ENCODE results near the gene KCNK3. TPM values are rescaled to one million over a fixed set of nuclear protein-coding genes. Genes with fewer than 3 reads are reported as not detected.

KCNK3 gene
- total RNA-seq, 1 donor from 2014 or later, result not detected

DNA sequence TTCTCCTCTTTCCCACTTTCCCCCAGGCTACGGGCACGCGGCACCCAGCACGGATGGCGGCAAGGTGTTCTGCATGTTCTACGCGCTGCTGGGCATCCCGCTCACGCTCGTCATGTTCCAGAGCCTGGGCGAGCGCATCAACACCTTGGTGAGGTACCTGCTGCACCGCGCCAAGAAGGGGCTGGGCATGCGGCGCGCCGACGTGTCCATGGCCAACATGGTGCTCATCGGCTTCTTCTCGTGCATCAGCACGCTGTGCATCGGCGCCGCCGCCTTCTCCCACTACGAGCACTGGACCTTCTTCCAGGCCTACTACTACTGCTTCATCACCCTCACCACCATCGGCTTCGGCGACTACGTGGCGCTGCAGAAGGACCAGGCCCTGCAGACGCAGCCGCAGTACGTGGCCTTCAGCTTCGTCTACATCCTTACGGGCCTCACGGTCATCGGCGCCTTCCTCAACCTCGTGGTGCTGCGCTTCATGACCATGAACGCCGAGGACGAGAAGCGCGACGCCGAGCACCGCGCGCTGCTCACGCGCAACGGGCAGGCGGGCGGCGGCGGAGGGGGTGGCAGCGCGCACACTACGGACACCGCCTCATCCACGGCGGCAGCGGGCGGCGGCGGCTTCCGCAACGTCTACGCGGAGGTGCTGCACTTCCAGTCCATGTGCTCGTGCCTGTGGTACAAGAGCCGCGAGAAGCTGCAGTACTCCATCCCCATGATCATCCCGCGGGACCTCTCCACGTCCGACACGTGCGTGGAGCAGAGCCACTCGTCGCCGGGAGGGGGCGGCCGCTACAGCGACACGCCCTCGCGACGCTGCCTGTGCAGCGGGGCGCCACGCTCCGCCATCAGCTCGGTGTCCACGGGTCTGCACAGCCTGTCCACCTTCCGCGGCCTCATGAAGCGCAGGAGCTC lies 35.4 kb downstream of the KCNK3 start:
- no peak overlapping the region for H3K27ac Mint-ChIP-seq (ENCODE audit: unreplicated experiment)
- TF ChIP-seq, protein P1, sequence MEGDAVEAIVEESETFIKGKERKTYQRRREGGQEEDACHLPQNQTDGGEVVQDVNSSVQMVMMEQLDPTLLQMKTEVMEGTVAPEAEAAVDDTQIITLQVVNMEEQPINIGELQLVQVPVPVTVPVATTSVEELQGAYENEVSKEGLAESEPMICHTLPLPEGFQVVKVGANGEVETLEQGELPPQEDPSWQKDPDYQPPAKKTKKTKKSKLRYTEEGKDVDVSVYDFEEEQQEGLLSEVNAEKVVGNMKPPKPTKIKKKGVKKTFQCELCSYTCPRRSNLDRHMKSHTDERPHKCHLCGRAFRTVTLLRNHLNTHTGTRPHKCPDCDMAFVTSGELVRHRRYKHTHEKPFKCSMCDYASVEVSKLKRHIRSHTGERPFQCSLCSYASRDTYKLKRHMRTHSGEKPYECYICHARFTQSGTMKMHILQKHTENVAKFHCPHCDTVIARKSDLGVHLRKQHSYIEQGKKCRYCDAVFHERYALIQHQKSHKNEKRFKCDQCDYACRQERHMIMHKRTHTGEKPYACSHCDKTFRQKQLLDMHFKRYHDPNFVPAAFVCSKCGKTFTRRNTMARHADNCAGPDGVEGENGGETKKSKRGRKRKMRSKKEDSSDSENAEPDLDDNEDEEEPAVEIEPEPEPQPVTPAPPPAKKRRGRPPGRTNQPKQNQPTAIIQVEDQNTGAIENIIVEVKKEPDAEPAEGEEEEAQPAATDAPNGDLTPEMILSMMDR (IDR thresholded peaks at IDR 0.05; ENCODE audit: unreplicated experiment), result no peak
- H3K27me3 Mint-ChIP-seq (ENCODE audit: unreplicated experiment), result peaks cover 6% of the 10 kb centered on the region
- H3K4me3 Mint-ChIP-seq (ENCODE audit: unreplicated experiment), result no peak overlapping the region
- no peaks in the 10 kb centered on the region for H3K36me3 Mint-ChIP-seq (ENCODE audit: low read depth, unreplicated experiment)
- H3K4me1 Mint-ChIP-seq (ENCODE audit: unreplicated experiment), result peaks cover 2% of the 10 kb centered on the region
- no peak for DNase-seq (ENCODE audit: low spot score)
- H3K9me3 Mint-ChIP-seq (ENCODE audit: unreplicated experiment), result no peaks in the 10 kb centered on the region

DNA sequence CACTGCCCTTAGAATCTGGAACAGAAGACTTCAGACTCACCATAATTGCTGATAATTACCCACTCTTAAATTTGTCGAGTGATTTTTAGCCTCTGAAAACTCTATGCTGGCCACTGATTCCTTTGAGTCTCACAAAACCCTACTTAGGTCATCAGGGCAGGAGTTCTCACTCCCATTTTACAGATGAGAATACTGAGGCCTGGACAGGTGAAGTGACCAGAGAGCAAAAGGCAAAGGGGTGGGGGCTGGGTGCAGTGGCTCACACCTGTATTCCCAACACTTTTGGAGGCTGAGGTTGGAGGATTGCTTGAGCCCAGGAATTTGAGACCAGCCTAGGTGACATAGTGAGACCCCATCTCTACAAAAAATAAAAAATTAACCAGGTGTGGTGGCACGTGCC lies 36.8 kb downstream of the KCNK3 start:
- no peaks in the 10 kb centered on the region for H3K36me3 Mint-ChIP-seq (ENCODE audit: low read depth, unreplicated experiment)
- H3K27ac Mint-ChIP-seq (ENCODE audit: unreplicated experiment), result no peak overlapping the region
- no peaks in the 10 kb centered on the region for H3K9me3 Mint-ChIP-seq (ENCODE audit: unreplicated experiment)
- TF ChIP-seq, protein P1 (IDR thresholded peaks at IDR 0.05; ENCODE audit: unreplicated experiment), result no peak
- H3K27me3 Mint-ChIP-seq (ENCODE audit: unreplicated experiment), result peaks cover 9% of the 10 kb centered on the region
- no peak overlapping the region for H3K4me3 Mint-ChIP-seq (ENCODE audit: unreplicated experiment)
- DNase-seq (ENCODE audit: low spot score), result no peak
- H3K4me1 Mint-ChIP-seq (ENCODE audit: unreplicated experiment), result peaks cover under 1% of the 10 kb centered on the region

DNA sequence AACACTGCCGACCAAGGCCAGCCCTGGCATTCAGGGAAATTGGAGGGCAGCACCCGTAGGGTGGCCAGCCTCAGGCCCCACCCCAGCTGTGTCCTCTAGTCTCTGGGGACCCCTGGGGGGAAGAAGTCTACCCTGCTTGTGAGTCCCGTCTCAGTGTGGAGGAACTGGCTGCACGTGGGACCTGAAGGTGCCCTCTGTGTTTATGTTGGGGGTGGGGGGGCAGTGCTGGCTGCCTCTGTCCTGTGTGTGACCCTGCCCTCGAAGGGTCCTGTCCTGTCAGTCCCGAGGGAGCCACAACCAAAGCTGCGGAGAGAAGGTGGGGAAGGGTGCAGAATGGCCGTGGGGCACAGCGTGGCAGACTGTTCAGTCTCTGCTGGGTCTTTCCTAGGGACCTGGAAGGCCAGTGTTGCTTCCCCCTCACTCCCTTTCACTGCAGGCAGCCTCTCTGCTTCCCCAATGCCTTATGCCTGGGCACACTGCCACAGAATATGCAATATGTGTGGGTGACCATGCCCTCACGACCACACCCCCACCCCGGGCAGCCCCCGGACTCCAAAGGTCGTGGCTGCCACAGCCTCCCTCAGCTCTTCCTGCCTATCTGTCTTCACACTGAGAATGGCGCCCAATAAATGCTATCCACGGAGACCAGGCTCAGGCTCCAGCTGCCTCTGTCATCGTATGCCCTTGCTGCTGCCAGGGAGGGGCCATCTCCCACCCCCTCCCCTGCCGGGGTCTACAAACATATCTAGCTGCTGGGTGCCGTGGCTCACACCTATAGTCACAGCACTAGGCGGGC lies 38.2 kb downstream of the KCNK3 start:
- H3K4me3 Mint-ChIP-seq (ENCODE audit: unreplicated experiment), result no peak overlapping the region
- no peak overlapping the region for H3K27ac Mint-ChIP-seq (ENCODE audit: unreplicated experiment)
- no peak for DNase-seq (ENCODE audit: low spot score)
- H3K27me3 Mint-ChIP-seq (ENCODE audit: unreplicated experiment), result peaks cover 9% of the 10 kb centered on the region
- TF ChIP-seq, protein P1 (IDR thresholded peaks at IDR 0.05; ENCODE audit: unreplicated experiment), result no peak
- H3K36me3 Mint-ChIP-seq (ENCODE audit: low read depth, unreplicated experiment), result no peaks in the 10 kb centered on the region
- no peaks in the 10 kb centered on the region for H3K9me3 Mint-ChIP-seq (ENCODE audit: unreplicated experiment)
- H3K4me1 Mint-ChIP-seq (ENCODE audit: unreplicated experiment), result peaks cover 3% of the 10 kb centered on the region

DNA sequence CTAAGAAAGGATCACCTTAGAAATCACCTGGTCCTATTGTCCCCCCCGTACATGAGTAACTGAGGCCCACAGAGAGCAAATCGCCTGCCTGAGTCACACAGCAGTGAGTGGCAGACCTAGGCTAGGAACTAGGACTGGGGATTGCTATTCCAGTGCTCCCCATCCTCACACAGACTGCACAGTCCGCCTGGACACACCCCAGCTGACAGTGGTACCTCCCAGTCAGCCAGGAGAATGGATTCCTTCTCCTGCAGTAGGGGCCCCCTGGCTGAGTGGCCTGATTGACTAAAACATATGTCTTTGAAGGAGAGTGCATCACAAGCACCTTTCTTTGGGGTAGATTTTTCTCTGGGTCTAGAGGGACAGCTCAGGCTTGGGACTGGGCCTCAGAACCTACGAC lies 39.2 kb downstream of the KCNK3 start:
- TF ChIP-seq, protein P1 (IDR thresholded peaks at IDR 0.05; ENCODE audit: unreplicated experiment), result no peak
- no peaks in the 10 kb centered on the region for H3K36me3 Mint-ChIP-seq (ENCODE audit: low read depth, unreplicated experiment)
- no peak overlapping the region for H3K27ac Mint-ChIP-seq (ENCODE audit: unreplicated experiment)
- H3K27me3 Mint-ChIP-seq (ENCODE audit: unreplicated experiment), result peaks cover 9% of the 10 kb centered on the region
- no peaks in the 10 kb centered on the region for H3K9me3 Mint-ChIP-seq (ENCODE audit: unreplicated experiment)
- no peak overlapping the region for H3K4me3 Mint-ChIP-seq (ENCODE audit: unreplicated experiment)
- DNase-seq (ENCODE audit: low spot score), result no peak
- H3K4me1 Mint-ChIP-seq (ENCODE audit: unreplicated experiment), result peaks cover 3% of the 10 kb centered on the region
